Fibroblast of skin of right quadriceps (primary cell): Measurements from ENCODE around the gene MBNL1.
"Not testable (repeated sequence)": the region's sequence is repeated elsewhere in the genome, so short reads cannot be mapped to it uniquely, and the experiment has no call there.

Source experiments
- DNase-seq: peaks from one replicate; pipeline ENCODE4 v3.0.0-alpha.2; 2013

The MBNL1 gene

DNA sequence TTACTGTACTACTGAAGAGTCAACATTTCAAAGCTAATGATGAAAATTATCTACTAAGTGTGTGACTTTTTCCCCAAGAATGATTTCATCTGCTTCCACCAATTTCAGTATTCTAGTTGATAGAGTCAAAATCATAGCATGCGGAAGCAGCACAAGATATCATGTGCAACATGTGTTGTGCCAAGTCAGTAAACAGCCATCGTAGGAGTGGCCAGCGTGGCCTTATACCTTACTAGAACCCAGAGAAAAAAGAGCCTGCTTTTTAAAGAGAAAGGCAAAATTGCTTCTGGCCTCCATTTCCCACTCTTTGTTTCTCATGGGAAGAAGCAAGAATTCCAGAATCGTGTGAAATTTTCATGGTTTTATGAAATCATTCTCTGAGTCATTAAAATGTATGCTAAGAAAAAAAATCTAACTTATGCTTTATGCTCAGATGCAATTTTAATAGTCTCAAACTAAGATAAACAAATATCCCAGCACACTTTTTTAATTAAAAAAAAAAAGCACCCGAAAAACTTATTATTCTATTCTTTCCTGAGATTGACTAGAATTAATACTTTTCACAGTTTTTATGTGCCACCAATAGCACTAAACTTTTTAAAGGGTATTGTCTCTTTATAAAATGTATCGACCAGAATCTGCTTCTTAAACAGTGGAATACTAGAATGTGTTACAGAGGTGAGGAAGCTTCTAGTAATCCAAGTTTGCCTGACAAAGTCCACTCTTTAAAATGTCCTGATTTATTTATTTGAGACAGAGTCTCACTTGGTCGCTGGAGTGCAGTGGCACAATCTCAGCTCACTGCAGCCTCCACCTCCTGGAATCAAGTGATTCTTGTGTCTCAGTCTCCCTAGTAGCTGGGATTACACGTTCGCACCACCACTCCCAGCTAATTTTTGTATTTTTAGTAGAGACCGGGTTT lies 87.3 kb downstream of the MBNL1 start:
- peak; percentile 44 for DNase-seq

DNA sequence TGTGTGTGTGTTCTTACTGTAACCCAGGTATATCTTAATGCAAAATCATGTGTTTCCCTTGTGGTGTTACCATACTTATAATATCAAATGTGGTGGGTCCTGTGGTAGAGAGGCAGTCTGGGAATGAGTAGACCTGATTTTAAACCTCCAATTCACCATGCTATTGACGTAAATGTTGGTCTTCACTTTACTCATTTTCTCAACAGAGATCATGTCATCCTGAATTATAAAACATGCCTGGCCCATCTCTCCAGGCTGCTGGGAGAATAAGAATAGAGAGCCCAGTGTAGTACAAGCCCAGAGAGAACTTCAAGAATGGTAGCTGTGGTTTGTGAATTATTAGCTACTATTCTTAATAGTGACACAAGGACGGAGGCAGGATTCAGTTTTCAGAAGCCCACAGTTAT lies 88.1 kb downstream of the MBNL1 start:
- no peak for DNase-seq

DNA sequence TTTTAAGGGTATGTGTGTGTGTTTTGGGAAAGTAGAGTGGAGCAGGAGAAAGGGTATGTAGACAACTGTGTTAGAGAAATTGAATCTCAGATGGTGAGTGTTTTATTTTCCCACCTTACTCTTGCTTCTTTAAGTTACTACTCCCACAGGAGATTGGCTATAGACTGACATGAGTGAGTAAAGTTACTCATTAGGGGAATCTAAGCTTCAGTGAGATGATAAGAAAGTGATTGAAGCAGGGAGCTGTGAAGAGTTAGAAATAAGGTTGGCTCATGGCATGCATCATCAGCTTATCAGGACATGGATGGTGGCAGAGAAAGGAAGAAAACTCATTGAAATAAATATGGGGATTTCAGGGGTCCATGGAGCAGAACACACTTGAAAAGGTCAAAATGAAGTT lies 88.9 kb downstream of the MBNL1 start:
- DNase-seq = no peak

DNA sequence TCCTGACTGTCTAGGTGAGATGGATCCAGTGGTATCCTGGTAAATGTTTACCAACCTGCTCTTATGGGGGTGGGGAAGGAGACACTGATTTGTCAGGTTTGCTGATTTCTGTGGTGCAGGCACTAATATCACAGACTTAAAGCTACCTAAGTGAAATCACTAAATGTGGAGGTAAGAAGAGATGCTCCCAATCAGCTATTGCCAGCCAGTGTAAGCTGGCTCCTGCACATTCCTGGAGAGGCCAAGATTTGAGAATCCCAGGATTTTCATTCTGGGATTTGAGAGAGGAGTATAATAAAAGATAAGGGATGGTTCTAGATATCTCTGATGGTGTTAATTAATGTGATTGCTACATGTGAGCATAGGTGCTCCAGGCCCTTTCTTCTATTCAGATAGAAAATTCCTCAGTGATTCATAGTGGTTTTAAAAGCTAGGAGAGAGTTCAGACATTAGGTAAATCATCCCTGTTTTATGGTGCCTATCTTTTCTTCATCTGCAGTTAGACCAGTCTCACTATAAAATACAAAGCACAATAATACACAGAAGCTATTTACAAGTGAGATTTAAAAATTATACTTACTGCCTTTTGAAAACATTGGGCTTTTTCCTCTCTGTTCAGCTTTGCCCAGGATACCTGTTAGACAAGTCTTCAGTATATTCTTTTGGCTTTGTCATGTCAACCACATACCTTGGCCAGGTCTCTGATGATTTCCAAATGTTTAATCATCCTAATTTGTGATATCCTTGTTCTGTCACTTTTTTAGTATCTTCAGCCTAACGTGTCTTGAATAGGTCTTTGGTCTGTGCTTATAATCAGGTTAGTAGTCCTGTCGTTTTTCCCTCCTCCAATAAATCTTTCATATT lies 90.9 kb downstream of the MBNL1 start:
- no peak for DNase-seq

DNA sequence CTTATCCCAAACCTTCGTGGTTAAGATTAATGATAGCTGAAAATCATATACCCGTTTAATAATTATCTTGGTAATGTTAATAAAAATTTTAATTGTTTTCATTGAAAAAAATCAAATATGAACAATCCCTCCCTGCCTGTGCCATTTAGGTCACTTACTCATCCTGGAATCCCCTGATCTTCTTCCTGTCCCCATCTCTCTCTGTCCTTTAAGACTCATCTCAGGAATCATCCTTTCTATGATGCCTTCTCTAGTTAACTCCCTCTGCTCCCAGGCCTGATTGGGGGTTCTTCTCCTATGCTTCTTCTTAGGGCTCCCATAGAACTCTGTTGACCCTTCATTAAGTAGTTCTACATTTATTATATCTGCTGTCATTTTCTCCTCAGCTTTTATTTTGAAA lies 91.6 kb downstream of the MBNL1 start:
- DNase-seq = no peak

DNA sequence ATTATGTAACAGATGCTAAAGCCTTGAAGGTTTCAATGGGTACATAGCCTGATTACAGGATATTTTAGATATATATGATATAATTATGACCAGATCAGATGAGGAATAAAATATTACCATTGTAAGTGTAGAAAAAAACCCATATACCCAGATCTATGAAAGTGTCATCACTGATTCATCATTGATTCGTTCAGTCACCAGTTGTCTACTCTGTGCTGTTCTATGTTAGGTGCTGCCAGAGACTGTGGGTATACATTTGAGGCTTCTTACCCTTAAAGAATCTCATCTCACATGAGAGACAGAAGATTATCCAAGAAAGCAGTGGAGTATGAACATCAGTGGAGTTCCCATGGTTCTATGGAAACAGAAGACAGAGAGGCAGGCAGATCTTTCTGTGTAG lies 92.2 kb downstream of the MBNL1 start:
- DNase-seq = no peak

DNA sequence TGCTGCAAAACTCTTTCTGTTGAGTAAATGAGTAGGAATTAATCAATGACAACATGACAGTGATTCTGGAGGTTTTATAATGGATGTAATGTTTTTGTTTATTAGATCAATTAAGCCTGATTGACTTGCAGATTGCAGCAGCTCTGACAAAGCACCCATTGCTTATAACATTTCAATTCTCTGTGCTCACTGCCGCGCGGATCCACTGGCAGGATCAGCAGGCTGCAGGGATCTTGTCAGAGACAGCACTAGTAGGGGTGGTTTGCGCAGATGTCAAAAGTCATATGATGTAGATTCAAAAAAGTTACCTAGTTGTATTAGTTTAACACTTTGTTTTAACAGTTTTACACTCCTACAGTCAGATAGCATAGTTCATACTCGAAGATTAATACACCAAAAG lies 93.4 kb downstream of the MBNL1 start:
- DNase-seq = no peak

DNA sequence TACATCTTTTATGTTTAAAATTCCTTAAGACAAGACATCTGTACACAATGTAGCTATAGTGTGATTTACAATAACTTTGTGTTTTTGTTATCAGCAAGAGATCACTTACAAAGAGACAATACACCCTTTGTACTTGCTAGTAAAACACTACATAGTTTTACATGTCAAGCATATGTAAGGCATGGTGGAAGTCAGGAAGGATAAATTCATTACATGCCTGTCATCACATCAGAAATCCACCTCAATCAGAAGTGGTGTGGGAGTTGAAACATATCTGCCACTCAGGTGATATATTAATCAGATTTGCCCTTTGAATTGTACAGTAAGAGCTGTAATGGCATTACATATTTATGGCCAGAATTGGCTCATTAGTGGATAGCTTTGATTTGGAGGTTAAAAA lies 95.5 kb downstream of the MBNL1 start:
- DNase-seq = no peak

DNA sequence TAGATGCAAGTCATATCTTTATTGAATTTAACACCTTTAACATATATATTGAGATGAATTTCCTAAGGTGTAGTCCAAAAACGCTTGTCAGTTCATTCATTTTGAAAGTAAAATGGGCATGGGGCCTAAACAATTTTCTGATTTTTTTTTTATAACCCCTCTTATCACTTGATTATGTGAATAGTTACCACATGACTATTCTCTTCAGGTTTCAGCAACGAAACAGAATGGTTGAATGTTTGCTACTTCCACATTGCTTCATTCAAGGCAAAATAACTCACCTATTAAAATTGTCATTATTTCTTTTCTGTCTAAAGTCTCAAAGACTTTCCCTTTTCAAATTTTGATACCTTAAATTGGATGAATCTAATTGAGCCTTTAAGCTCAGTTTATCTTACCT lies 96.4 kb downstream of the MBNL1 start:
- DNase-seq = no peak

DNA sequence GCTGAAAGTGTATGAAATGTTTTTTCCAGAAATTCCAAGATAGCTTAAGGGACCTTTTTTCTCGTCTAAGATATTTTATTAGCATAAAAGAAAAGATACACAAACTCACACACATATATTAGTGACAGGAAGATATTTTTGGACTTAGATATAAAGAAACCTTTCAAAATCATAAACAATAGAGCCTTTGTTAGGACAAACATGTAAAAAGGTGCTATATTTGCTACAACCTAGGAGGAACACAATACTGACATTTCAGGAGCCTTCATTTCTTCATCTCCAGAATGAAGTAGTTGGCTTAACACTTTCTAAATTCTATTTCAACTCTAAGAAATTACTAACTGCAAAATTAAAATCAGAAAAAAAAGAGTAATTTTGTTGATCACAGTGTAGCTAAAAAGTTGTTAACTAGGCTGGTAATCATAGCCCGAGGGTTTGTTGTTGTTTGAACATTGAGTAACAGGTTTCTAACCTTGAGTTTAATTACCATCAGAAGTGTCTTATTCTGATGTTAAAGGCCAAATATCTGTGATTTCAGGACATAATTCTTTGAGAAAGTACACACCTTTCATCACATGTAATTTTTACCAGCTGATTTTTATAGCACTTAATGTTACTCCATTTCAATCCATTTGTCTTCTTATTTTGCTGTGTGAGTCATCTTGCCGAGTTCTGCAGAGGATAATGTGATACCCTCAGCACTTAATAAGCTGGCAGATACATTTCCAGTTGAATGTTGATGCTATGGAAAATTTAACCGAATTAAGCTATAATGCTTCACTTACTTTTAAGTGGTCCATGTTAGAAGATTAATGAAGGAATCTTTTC lies 97.3 kb downstream of the MBNL1 start:
- peak; percentile 69 for DNase-seq

DNA sequence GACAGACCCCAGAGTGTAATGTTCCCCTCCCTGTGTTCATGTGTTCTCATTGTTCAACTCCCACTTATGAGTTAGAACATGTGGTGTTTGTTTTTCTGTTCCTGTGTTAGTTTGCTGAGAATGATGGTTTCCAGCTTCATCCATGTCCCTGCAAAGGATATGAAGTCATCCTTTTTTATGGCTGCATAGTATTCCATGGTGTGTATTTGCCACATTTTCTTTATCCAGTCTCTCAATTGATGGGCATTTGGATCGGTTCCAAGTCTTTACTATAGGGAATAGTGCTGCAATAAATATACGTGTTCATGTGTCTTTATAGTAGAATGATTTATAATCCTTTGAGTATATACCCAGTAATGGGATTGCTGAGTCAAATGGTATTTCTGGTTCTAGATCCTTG lies 98.5 kb downstream of the MBNL1 start:
- not testable (repeated sequence) for DNase-seq

DNA sequence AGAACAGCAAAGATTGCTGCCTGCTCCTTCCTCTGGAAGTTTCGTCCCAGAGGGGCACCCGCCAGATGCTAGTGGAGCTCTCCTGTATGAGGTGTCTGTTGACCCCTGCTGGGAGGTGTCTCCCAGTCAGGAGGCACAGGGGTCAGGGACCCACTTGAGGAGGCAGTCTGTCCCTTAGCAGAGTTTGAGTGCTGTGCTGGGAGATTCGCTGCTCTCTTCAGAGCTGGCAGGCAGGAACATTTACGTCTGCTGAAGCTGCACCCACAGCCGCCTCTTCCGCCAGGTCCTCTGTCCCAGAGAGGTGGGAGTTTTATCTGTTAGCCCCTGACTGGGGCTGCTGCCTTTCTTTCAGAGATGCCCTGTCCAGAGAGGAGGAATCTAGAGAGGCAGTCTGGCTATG lies 103.9 kb downstream of the MBNL1 start:
- DNase-seq = not testable (repeated sequence)

DNA sequence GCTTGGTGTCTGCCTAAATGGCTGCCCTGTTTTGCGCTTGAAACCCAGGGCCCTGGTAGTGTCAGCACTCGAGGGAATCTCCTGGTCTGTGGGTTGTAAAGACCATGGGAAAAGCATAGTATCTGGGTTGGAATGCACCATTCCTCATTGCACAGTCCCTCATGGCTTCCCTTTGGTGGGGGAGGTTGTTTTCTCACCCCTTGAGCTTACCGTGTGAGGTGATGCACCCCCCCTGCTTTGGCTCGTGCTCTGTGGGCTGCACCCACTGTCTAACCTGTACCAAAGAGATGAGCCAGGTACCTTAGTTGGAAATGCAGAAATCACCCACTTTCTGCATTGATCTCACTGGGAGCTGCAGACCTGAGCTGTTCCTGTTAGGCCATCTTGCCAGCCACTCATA lies 104.7 kb downstream of the MBNL1 start:
- DNase-seq = no peak

DNA sequence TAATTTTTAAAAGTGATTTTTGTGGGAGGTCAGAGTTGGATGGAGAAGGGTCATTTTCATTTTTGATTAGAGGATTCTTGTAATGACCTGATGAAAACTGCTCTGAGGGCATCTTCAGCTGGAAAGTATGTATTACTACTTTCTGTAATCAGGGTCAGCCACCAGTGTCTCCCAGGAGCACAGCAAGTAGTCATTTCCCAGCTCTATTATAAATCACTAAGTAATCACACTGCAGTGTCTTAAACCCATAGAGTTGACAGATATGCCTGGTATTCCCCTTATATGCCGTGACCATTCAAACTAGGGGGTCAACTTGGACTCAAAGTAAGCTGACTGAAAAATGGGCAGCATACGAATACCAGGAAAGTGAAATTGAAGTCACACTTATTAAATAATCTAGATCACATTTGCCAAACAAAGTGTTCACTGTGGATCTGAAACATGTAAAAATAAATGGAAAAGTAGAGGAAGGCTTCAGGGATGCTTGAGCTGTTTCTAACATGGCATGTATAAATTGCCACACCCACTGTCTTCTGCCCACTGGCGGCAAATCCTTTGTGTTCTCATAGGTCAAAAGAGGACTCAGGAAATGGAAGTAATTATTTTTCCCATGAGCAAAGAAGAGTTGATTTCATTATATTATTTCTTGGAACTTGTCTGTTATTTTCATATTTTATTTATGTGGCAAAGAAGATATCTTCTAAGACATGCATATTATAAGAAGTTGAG lies 105.7 kb downstream of the MBNL1 start:
- DNase-seq = peak; percentile 28

DNA sequence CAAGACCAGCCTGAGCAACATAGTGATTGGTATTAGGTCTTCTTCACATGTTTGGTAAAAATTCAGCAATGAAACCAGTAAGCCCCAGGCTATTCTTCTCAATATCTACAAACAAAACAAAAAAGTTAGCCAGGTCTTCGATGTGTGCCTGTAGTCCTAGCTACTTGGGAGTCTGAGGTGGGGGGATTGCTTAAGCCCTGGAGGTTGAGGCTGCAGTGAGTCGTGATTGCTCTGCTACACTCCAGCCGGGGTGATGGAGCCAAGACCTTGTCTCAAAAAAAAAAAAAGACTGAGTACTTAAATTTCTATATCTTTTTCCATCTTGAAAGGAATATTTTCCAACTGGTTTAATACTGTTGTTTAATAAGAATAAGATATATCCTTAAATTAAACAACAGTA lies 106.8 kb downstream of the MBNL1 start:
- peak; percentile 45 for DNase-seq

DNA sequence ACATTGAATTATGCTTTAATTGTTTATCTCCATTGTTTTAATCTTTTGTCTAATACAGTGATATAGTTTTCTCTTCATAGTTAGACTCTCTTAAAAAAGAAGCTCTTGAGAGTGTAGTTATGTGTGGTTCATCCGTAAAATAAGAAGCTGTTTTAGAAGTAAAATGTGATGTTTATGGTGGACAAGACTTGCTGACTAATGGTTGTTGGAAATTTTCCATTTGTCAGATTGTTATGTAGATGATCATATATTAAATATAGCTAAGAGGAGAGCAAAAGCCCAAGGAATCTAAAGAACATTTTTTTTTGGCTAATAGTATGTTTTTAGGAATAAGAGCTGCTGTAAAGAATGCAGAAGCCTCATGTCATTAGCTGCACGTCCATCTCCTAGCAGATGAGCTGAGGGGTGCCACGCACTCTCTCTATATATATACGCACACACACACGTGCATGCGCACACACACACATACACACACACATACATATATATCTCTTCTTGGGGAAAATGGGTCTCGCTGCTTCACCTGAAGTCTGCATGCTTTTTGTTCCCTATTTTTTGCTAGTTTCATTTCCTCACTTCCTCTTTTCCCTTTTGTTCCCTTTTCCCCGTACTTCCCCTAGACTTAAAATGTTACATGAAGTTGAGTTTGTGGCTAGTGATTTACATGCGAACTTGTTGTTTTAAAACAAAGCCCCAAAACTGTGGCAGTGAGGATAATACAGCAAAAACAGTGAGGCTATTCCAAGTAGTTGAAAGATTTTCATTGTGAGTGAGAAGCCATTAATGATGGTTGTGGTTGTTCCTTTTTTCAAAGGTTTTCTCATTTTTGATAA lies 107.8 kb downstream of the MBNL1 start:
- peak; percentile 89 for DNase-seq

DNA sequence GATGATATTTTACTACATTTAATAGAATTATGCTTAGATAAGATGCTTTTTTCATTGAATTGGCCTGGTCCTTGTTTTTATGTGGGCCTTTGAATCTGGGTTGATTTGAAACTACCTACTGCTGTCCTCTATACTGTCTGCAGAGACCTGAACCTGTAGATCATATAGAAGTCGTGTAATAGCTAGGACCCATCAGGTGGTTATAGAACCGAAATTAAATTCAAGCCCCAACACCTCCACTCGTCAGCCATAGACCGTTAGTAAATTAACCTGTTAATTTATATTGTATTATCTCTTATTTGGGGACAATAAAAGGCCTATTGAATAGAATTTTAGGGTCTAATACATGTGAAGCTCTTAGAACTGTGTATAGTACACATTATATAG lies 108.4 kb downstream of the MBNL1 start:
- no peak for DNase-seq

DNA sequence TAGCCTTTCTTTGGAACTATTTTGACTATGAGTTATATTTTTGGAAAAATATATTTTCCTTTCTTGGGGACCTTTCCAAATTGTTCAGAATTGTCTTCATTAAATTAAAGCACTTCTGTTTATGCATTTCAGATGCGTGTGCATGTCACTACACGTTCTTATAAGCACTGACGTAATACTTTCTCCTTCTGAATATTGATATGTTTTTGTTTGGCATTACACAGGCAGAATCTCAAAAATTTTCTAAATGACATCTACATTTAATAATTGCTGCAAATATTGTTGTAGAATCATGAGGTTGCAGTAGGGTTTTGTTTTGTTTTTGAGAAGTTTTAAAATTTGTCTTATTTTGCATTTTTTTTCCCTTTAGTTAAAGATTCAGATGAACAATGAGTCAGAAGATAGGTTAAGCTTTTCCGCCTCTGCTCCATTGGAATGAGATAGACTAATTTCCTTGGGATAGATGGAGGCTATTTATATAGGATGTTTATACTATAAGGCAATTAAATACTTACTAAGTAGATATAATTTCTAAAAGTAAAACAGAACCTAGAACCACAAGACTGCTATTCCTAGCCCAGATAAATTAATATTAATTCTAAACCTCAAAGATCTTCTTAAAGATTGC lies 110.8 kb downstream of the MBNL1 start:
- peak; percentile 46 for DNase-seq

DNA sequence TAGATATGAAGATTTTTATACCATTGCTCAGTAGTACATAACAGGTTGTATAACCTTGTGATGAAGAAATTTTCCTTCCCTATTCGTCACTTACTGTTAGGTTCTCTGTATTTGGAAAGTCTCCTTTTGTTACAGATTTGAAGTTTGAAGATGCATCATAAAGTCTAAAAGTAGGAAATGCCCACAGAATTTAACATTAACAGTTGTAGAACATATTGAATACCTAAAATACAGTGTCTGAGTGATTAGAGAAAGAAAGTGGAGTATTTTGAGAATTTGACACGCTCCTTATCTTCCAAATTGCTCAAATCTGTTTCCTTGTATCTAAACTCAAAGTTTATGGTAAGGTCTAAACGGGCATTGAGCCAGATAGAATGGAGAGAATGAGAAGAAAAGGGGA lies 111.3 kb downstream of the MBNL1 start:
- no peak for DNase-seq

DNA sequence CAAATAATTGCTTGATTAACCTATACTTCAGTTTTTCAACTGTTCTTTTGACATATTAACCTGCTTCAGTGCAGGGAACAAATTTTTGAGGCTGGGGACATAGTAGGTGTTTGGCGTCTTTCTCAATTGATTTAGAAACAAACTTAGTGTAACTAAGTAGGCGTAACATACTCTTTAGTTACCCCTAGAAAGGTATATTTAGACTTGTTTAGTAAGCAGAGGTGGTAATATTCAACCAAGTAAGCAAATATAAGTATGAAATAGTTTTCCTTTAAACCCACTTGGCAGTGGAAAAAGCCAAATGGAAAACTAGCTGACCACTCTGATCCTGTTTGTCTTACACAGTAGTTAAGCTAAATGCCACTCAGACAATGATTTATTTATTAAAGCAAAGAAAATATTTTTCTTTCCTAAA lies 113.2 kb downstream of the MBNL1 start:
- DNase-seq = no peak
